A673 (cell line): ENCODE measurements around the gene ASAP2. TPM values are rescaled to one million over a fixed set of nuclear protein-coding genes. Genes with fewer than 3 reads are reported as not detected.

Experiments used
- BruUV-seq: library from RNA; stranded (reverse); fragments of 400-500 nt; replicated peaks from 2 replicates; lab custom pipeline; 2021; lab: Mats Ljungman, UMichigan
- CTCF ChIA-PET: fragments of 300-600 bp; sonication (Branson Sonifier 250); formaldehyde crosslinking; loops from one replicate; lab custom pipeline; 2022; ENCODE audit warnings: antibody characterized with exemption; lab: Charles Lee
- POLR2A ChIA-PET: fragments of 300-600 bp; sonication (Branson Sonifier 250); formaldehyde crosslinking; loops from one replicate; lab custom pipeline; 2022; ENCODE audit warnings: antibody characterized with exemption; ENCODE audit not compliant: low non-redundant PET; lab: Charles Lee
- DNase-seq: peaks from one replicate; pipeline ENCODE4 v3.0.0-alpha.2; 2015; ENCODE audit warnings: low spot score
- H3K27ac ChIP-seq: fragments of 200-600 bp; sonication (generic); 2 replicates; pipeline ENCODE4 v1.5.1; 2016; ENCODE audit warnings: mixed run types, low read depth, mild to moderate bottlenecking, mixed read lengths, antibody characterized with exemption, low read length; ENCODE audit not compliant: poor library complexity, severe bottlenecking
- H3K27me3 ChIP-seq: fragments of 200-600 bp; sonication (generic); replicated peaks from 2 replicates; pipeline ENCODE4 v1.6.1; 2017; ENCODE audit warnings: mixed run types, low read depth, mild to moderate bottlenecking, mixed read lengths, antibody characterized with exemption, low read length; ENCODE audit not compliant: insufficient read depth, poor library complexity
- H3K36me3 ChIP-seq: fragments of 200-600 bp; sonication (generic); 2 replicates; pipeline ENCODE4 v1.6.1; 2016; ENCODE audit warnings: mixed run types, mild to moderate bottlenecking, mixed read lengths, antibody characterized with exemption, low read length; ENCODE audit not compliant: insufficient read depth, poor library complexity, severe bottlenecking
- H3K4me1 ChIP-seq: fragments of 200-600 bp; sonication (generic); 2 replicates; pipeline ENCODE4 v1.6.1; 2017; ENCODE audit warnings: mixed run types, mild to moderate bottlenecking, mixed read lengths, antibody characterized with exemption, low read length; ENCODE audit not compliant: insufficient read depth, poor library complexity, severe bottlenecking
- H3K4me3 ChIP-seq: fragments of 200-600 bp; sonication (generic); 2 replicates; pipeline ENCODE4 v1.5.1; 2016; ENCODE audit warnings: low read depth, mixed run types, mild to moderate bottlenecking, mixed read lengths, low read length; ENCODE audit not compliant: poor library complexity, severe bottlenecking
- H3K9me3 ChIP-seq: fragments of 200-600 bp; sonication (generic); 2 replicates; pipeline ENCODE4 v1.6.1; 2016; ENCODE audit warnings: mixed run types, low read depth, mild to moderate bottlenecking, mixed read lengths, antibody characterized with exemption, low read length; ENCODE audit not compliant: poor library complexity, severe bottlenecking
- CTCF ChIP-seq: fragments of 300-800, 200-600 bp; sonication (generic); conservative IDR thresholded peaks from 2 replicates; pipeline ENCODE4 v1.5.1; 2017; ENCODE audit warnings: low read depth, mild to moderate bottlenecking, antibody characterized with exemption, low read length, moderate library complexity, mixed read lengths
- EZH2 ChIP-seq: fragments of 200-600 bp; sonication (generic); IDR thresholded peaks from 2 replicates; pipeline ENCODE4 v1.6.1; 2017; ENCODE audit warnings: borderline replicate concordance, low read depth, mild to moderate bottlenecking, mixed read lengths, antibody characterized with exemption, low read length; ENCODE audit not compliant: poor library complexity, severe bottlenecking
- intact Hi-C: fragments of 100-400 bp; cut with micrococcal nuclease; formaldehyde crosslinking; loops from one replicate; pipeline ENCODE4 v1.10.0; 2022; ENCODE audit not compliant: unreplicated experiment
- total RNA-seq: library from RNA; stranded (reverse); gene quantifications from 2 replicates; pipeline ENCODE4 v1.2.3, GENCODE V29; 2021

ASAP2 gene
- total RNA-seq, 1 experiment from 2014 or later, result 46.8 TPM

- TF ChIP-seq CTCF, result no peak
- no peak for TF ChIP-seq EZH2
- H3K36me3 ChIP-seq, result no peaks in the 10 kb centered on the region
- H3K9me3 ChIP-seq, result peaks cover 5% of the 10 kb centered on the region
- H3K27me3 ChIP-seq, result no peaks in the 10 kb centered on the region
- H3K27ac ChIP-seq, result no peak overlapping the region
- no peak for DNase-seq
- H3K4me1 ChIP-seq, result peaks cover 15% of the 10 kb centered on the region
- H3K4me3 ChIP-seq, result no peak overlapping the region
- ChIA-PET POLR2A (no interaction called here), CTCF (no interaction called here)
- intact Hi-C loops, result no loop called here
- no TSS peak for BruUV-seq
These were observed 68.2 kb downstream of the ASAP2 start for GRCh38 chr2:9274701-9275343.

GRCh38 chr2:9275399-9275798 is 68.8 kb downstream of the ASAP2 start:
- Histone ChIP-seq H3K27ac (no peak overlapping the region), H3K4me3 (no peak overlapping the region), H3K36me3 (no peaks in the 10 kb centered on the region), H3K4me1 (peaks cover 10% of the 10 kb centered on the region), H3K9me3 (peaks cover 5% of the 10 kb centered on the region), H3K27me3 (no peaks in the 10 kb centered on the region)
- intact Hi-C loops, result no loop called here
- ChIA-PET POLR2A (no interaction called here), CTCF (no interaction called here)
- no TSS peak for BruUV-seq
- TF ChIP-seq CTCF (no peak), EZH2 (no peak)
- DNase-seq, result no peak

- intact Hi-C loops, result no loop called here
- ChIA-PET POLR2A (no interaction called here), CTCF (no interaction called here)
- BruUV-seq, result no TSS peak
- Histone ChIP-seq H3K4me1 (peaks cover 10% of the 10 kb centered on the region), H3K27me3 (no peaks in the 10 kb centered on the region), H3K9me3 (peaks cover 5% of the 10 kb centered on the region), H3K36me3 (no peaks in the 10 kb centered on the region), H3K4me3 (no peak overlapping the region), H3K27ac (no peak overlapping the region)
- no peak for DNase-seq
- TF ChIP-seq CTCF, result no peak
- TF ChIP-seq EZH2, result no peak
These were observed 69.5 kb downstream of the ASAP2 start for GRCh38 chr2:9276074-9276473.
